GM21529 (cell line): ENCODE measurements around the gene SEC22C.
A peak's percentile ranks its signal among the peaks of the same experiment; 100 is the strongest.
"Not testable (repeated sequence)": the region's sequence is repeated elsewhere in the genome, so short reads cannot be mapped to it uniquely, and the experiment has no call there.

ENCODE experiments used
- ATAC-seq: cut with Tn5 transposase; IDR thresholded peaks from one replicate; pipeline ENCODE4 v1.9.1; 2021; ENCODE audit not compliant: unreplicated experiment

SEC22C gene

GRCh38 chr3:42582474-42583070 is 805 bp upstream of the SEC22C start:
- no peak for ATAC-seq

GRCh38 chr3:42581400-42581708 is 413 bp downstream of the SEC22C start:
- ATAC-seq, result no peak

GRCh38 chr3:42579346-42579745 is 2.4 kb downstream of the SEC22C start:
- ATAC-seq, result not testable (repeated sequence)

GRCh38 chr3:42578054-42578453 is 3.7 kb downstream of the SEC22C start:
- ATAC-seq, result no peak

- ATAC-seq, result no peak
These were observed 6.5 kb downstream of the SEC22C start for GRCh38 chr3:42575137-42575741.

- ATAC-seq, result no peak
These were observed 9.5 kb downstream of the SEC22C start for GRCh38 chr3:42572278-42572677.

DNA sequence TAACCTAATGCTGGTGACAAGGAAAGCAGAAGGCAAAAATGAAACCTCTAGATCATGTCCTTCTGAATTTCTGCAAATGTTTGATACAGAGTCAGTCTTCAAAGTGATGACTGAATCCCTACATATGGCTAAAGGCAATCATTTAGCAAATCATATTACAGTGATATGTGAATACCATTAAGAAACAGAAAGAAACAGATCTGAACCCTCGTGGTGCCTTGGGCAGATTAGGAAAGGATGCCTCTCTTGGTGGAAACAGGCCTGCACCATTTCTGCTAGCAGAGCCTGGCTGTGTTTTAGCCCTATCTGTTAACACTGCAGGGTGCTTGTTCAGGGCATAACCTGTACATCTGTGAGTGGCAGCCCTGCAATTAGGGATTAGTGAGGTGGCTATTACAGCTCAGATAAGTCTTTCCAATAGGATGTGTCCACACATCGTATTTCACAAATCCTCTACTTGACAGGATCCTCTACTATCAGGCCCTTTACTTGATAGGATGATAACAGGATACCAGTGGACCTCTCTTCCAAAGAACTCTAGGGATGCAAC is 12.1 kb downstream of the SEC22C start:
- no peak for ATAC-seq

GRCh38 chr3:42562047-42562907 is 19.5 kb downstream of the SEC22C start:
- ATAC-seq, result no peak

DNA sequence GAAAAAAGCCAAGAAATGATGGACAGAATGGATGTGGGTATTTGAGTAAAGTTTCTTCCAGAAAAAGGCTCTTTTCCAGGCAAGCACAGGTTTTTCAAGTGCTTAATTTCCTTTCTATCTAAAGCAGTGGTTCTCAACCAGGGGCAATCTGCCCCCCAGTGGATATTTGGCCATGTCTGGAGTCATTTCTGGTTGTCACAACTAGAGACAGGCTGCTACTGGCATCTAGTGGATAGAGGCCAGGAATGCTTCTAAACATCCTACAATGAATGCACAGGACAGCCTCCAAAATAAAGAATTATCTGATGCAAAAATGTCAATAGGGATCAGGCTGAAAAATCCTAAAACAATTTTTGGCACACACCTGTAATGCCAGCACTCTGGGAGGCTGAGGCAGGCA is 23.9 kb downstream of the SEC22C start:
- no peak for ATAC-seq

GRCh38 chr3:42556817-42557216 is 24.9 kb downstream of the SEC22C start:
- ATAC-seq, result not testable (repeated sequence)

- peak; percentile 44 for ATAC-seq
These were observed 25.6 kb downstream of the SEC22C start for GRCh38 chr3:42556089-42556632.

DNA sequence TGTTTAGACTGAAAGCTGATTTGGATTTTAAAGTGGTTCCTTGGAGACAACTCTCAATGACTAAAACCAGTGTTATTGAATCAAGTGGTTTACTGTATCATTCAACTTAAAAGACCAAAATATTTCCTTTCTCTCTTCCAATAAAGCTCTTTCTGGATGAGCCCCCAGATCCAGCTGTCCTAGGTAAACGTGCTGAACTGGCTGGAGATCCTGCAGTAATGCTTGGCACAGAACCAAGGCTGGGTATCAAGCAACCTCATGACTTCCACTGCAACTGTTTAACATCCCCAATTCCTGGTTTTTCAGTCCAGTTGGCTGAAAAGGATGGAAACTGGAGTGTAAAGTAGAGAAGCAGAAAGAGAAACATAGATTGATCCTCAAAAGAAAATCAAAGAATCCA is 28.9 kb downstream of the SEC22C start:
- no peak for ATAC-seq

DNA sequence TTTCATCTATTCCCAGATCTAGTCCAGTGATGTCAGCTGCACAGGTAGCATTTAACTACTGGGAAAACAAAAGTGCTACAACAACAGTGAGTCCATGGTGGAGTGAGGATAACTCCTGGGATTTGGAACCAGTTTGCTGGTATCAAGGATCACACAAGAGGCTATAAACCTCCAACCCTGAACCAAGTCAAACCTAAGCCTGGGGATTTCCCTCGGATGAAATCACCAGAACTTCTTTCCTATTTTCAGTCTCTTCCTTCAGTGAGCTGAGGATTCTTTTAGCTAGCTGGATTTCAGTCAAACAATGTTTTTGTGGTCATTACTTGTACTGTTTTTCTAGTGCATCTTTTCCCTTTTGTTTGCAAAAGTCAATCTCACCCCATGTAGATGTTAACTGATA is 31.5 kb downstream of the SEC22C start:
- ATAC-seq, result no peak

DNA sequence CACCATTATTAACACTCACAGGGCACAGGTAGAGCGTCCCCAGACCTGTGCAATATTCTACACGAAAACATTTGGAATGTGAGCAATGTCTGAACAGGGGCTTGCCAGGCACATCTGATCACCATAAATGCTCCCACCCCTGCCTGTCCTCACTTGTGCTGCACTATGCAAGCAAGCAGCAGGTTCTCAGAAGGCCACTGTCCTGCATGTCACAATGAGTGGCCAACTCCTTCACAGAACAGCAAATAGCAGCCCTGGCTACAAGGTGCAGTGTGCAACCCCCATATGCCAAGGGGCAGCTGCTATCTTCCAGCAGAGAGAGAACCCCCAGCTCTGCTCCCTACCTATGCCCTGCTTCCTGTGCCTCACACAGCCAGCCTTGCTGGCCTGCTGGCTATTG is 32.6 kb downstream of the SEC22C start:
- no peak for ATAC-seq

DNA sequence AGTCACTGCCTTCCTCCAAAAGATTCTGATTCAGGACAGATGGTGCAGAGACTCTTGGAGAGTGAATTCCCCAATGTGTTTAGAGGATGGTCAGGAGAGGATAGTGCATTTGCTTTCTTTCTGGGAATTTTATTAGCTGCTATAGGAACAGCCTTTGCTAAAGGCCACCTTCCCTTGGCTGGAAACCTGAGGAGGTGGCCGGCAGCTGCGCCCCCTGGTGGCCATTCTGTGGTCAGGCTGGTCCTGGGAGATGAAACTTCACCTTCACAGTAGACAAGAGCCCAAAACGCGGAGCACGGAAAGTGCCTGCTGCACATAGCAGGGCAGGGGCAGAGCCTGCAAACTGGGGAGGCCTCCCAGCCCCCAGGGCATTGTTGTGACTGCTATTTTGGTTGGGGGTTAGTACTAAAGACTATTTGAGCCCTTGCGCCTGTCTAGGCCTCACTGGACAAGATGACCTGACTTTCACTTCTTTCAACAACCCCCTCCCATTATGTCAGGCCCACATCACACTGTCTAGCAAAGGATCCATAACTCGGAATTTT is 34.3 kb downstream of the SEC22C start:
- peak; percentile 58 for ATAC-seq

- ATAC-seq, result no peak
These were observed 35.0 kb downstream of the SEC22C start for GRCh38 chr3:42546691-42547213.

DNA sequence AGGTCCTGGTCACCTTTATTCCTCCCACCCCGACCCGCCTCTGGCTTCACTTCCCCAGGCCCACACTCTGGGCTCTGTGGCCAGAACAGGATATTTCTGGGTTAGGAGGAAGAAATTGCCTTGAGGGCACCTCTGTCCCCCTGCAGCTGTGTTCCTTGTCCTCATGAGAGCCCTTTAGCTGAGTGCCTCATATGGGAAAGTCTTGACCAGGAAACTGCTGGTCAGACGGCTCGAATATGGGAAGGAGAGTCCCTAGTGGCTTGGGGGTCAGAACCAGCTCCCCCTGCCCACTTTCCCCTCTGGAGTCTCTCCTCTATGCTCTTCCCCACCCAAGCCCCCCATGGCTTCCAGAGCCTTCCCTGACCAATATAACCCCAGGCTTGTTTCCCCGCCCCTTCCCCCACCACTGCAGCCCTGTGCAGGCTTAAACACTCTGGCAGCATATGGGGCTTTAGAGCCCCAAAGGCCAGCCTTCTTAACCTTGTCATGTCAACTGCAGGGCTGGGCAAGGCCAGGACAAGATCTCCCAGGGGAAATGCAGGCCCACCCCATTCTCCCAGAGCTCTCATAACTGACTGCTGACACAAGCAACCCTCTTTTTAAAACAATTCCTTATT is 36.4 kb downstream of the SEC22C start:
- ATAC-seq, result no peak

GRCh38 chr3:42544492-42545283 is 37.1 kb downstream of the SEC22C start:
- ATAC-seq, result no peak

GRCh38 chr3:42541079-42541478 is 40.7 kb downstream of the SEC22C start:
- ATAC-seq, result no peak
